Naive thymus-derived CD4-positive, alpha-beta T cell (primary cell): Measurements from ENCODE around the gene GIMD1. TPM values are rescaled to one million over a fixed set of nuclear protein-coding genes. Genes with fewer than 3 reads are reported as not detected.
"Not testable (repeated sequence)": the region's sequence is repeated elsewhere in the genome, so short reads cannot be mapped to it uniquely, and the experiment has no call there.

ENCODE experiments used
- ATAC-seq: fragments of 150-1000 bp; cut with Tn5 transposase; 2 replicates; pipeline ENCODE4 v1.10.0; 2021; ENCODE audit warnings: mild to moderate bottlenecking, moderate library complexity
- CTCF ChIA-PET: fragments of 350-600 bp; sonication (Branson Sonifier 250); formaldehyde crosslinking; loops from one replicate; lab custom pipeline; 2021; ENCODE audit warnings: antibody characterized with exemption; lab: Charles Lee
- POLR2A ChIA-PET: fragments of 350-600 bp; sonication (Branson Sonifier 250); formaldehyde crosslinking; loops from one replicate; lab custom pipeline; 2021; ENCODE audit warnings: antibody characterized with exemption, inconsistent platforms; lab: Charles Lee
- DNase-seq, 9 donors: peaks; one replicate each; pipeline versions ENCODE4 v3.0.0 to v3.0.0-alpha.2; 2020 to 2022; ENCODE audit warnings: mixed read lengths in 1 of 9
- H3K27ac ChIP-seq: one replicate; pipeline ENCODE4 v1.7.0; 2013; ENCODE audit warnings: mild to moderate bottlenecking, low read depth, low read length, moderate library complexity
- H3K27me3 ChIP-seq, 2 donors: one replicate each; pipeline ENCODE4 v1.7.0; 2013; ENCODE audit warnings: low read length in 2 of 2, mild to moderate bottlenecking in 2 of 2, moderate library complexity in 2 of 2; ENCODE audit not compliant: control insufficient read depth in 2 of 2, insufficient read depth in 2 of 2
- H3K36me3 ChIP-seq, 3 experiments: 1 replicate in 2 of 3; 2 replicates in 1 of 3; pipeline ENCODE4 v1.7.0; 2013; ENCODE audit warnings: low read length in 3 of 3, mild to moderate bottlenecking in 3 of 3, moderate library complexity in 1 of 3; ENCODE audit not compliant: insufficient read depth in 3 of 3, control insufficient read depth in 2 of 3
- H3K4me1 ChIP-seq, 2 donors: one replicate each; pipeline ENCODE4 v1.7.0; 2013; ENCODE audit warnings: low read length in 2 of 2, mild to moderate bottlenecking in 2 of 2, moderate library complexity in 1 of 2; ENCODE audit not compliant: control insufficient read depth in 2 of 2, insufficient read depth in 2 of 2
- H3K4me3 ChIP-seq: 2 replicates; pipeline ENCODE4 v1.7.0; 2013; ENCODE audit warnings: mild to moderate bottlenecking, low read length
- H3K9me3 ChIP-seq, 3 experiments: 1 replicate in 2 of 3; 2 replicates in 1 of 3; pipeline ENCODE4 v1.7.0; 2013; ENCODE audit warnings: low read length in 3 of 3; ENCODE audit not compliant: control insufficient read depth in 2 of 3
- H3K27ac Mint-ChIP-seq, 9 donors: one replicate each; pipeline ENCODE4 v1.8.0; 2020 to 2022; ENCODE audit warnings: mixed read lengths in 9 of 9, mild to moderate bottlenecking in 8 of 9, moderate library complexity in 5 of 9, inconsistent platforms in 2 of 9
- H3K27me3 Mint-ChIP-seq, 5 donors: one replicate each; pipeline ENCODE4 v1.8.0; 2021 to 2022; ENCODE audit warnings: mixed read lengths in 5 of 5, mild to moderate bottlenecking in 1 of 5
- H3K36me3 Mint-ChIP-seq, 5 donors: one replicate each; pipeline ENCODE4 v1.8.0; 2020 to 2022; ENCODE audit warnings: mixed read lengths in 5 of 5, mild to moderate bottlenecking in 3 of 5, inconsistent platforms in 1 of 5
- H3K4me1 Mint-ChIP-seq, 7 donors: one replicate each; pipeline ENCODE4 v1.8.0; 2020 to 2022; ENCODE audit warnings: mixed read lengths in 7 of 7, mild to moderate bottlenecking in 3 of 7, inconsistent platforms in 1 of 7
- H3K4me3 Mint-ChIP-seq, 10 donors: one replicate each; pipeline ENCODE4 v1.8.0; 2020 to 2022; ENCODE audit warnings: mild to moderate bottlenecking in 10 of 10, mixed read lengths in 10 of 10, moderate library complexity in 6 of 10, inconsistent platforms in 2 of 10
- H3K9me3 Mint-ChIP-seq, 11 donors: one replicate each; pipeline ENCODE4 v1.8.0; 2020 to 2022; ENCODE audit warnings: mixed read lengths in 11 of 11, mild to moderate bottlenecking in 4 of 11, inconsistent platforms in 1 of 11, moderate library complexity in 1 of 11
- intact Hi-C, 2 donors: fragments of 100-400 bp; cut with micrococcal nuclease; formaldehyde crosslinking; loops; one replicate each; pipeline ENCODE4 v1.15.1; 2023
- polyA plus RNA-seq, 2 donors: library from polyadenylated mRNA; unstranded; fragments of 300-500 nt; fragmentation: Illumina TruSeq; gene quantifications; one replicate each; pipeline ENCODE4 v1.2.3, GENCODE V29; 2021
- total RNA-seq, 6 experiments: library from RNA in 5 of 6; stranded (reverse) in 5 of 6; gene quantifications; 1 replicate in 5 of 6; 2 replicates in 1 of 6; pipeline ENCODE4 v1.2.3 and lab custom pipeline; 2021 to 2026

GIMD1 gene
- total RNA-seq (not detected), polyA plus RNA-seq (not detected), total RNA-seq (lab: John Stamatoyannopoulos, UW) (not detected)

GRCh38 chr4:106368678-106369077 is at the start of gene GIMD1:
TSS of gene GIMD1 (minus strand) at chr4:106368778. CDS start at chr4:106367435, 1,343 bp downstream.
- DNase-seq (no peak), ATAC-seq (no peak)
- Histone ChIP-seq H3K36me3 (no peaks in the 10 kb centered on the region), H3K9me3 (no peaks in the 10 kb centered on the region), H3K27me3 (no peaks in the 10 kb centered on the region), H3K4me3 (no peak within 1 kb of the TSS), H3K4me1 (no peaks in the 10 kb centered on the region), H3K27ac (no peak within 1 kb of the TSS)
- ChIA-PET POLR2A (no interaction called here), CTCF (interaction anchor here (0.6 kb wide), 1 partner anchor 575 kb away, joined by 3 read pairs; no protein-coding TSS in a partner anchor)
- Mint-ChIP-seq H3K27ac (no peak within 1 kb of the TSS), H3K27me3 (peaks cover 14 to 32% (median 20%) of the 10 kb centered on the region in 5 donors), H3K9me3 (no peaks in the 10 kb centered on the region), H3K36me3 (no peaks in the 10 kb centered on the region), H3K4me3 (no peak within 1 kb of the TSS), H3K4me1 (peaks cover 0 to 5% (median 0%) of the 10 kb centered on the region in 7 donors)
- intact Hi-C loops, result loop anchor here (1.0 to 2.0 kb wide), 3 partner anchors 134 to 1544 kb away; no protein-coding TSS in a partner anchor

- no peaks in the 10 kb centered on the region for H3K36me3 ChIP-seq
- Mint-ChIP-seq H3K36me3 (no peaks in the 10 kb centered on the region), H3K27me3 (peaks cover 0 to 12% (median 8%) of the 10 kb centered on the region in 5 donors), H3K9me3 (peaks cover 0 to 5% (median 0%) of the 10 kb centered on the region in 11 donors), H3K4me3 (no peak overlapping the region), H3K4me1 (no peaks in the 10 kb centered on the region), H3K27ac (no peak overlapping the region)
- intact Hi-C loops, result no loop called here
- H3K27ac ChIP-seq, result no peak overlapping the region
- POLR2A ChIA-PET, result no interaction called here
- H3K9me3 ChIP-seq, result no peaks in the 10 kb centered on the region
- no peaks in the 10 kb centered on the region for H3K4me1 ChIP-seq
- H3K27me3 ChIP-seq, result no peaks in the 10 kb centered on the region
- ATAC-seq (no peak), DNase-seq (no peak)
- no peak overlapping the region for H3K4me3 ChIP-seq
- CTCF ChIA-PET, result no interaction called here
These were observed 45.8 kb upstream of the GIMD1 start for GRCh38 chr4:106414366-106414765.

GRCh38 chr4:106409901-106410889 is 41.6 kb upstream of the GIMD1 start:
- H3K4me3 ChIP-seq, result no peak overlapping the region
- intact Hi-C loops, result no loop called here
- POLR2A ChIA-PET, result no interaction called here
- Mint-ChIP-seq H3K36me3 (no peaks in the 10 kb centered on the region), H3K27me3 (peaks cover 0 to 17% (median 5%) of the 10 kb centered on the region in 5 donors), H3K4me1 (no peaks in the 10 kb centered on the region), H3K4me3 (no peak overlapping the region), H3K9me3 (peaks cover 0 to 10% (median 0%) of the 10 kb centered on the region in 11 donors), H3K27ac (no peak overlapping the region)
- H3K9me3 ChIP-seq, result no peaks in the 10 kb centered on the region
- DNase-seq (no peak), ATAC-seq (no peak)
- no peak overlapping the region for H3K27ac ChIP-seq
- no peaks in the 10 kb centered on the region for H3K27me3 ChIP-seq
- no peaks in the 10 kb centered on the region for H3K36me3 ChIP-seq
- H3K4me1 ChIP-seq, result no peaks in the 10 kb centered on the region
- CTCF ChIA-PET, result no interaction called here

GRCh38 chr4:106408004-106408403 is 39.4 kb upstream of the GIMD1 start:
- POLR2A ChIA-PET, CTCF ChIA-PET: not testable (repeated sequence)
- H3K27me3 Mint-ChIP-seq, result peaks cover 0 to 11% (median 4%) of the 10 kb centered on the region in 5 donors

GRCh38 chr4:106401157-106401556 is 32.6 kb upstream of the GIMD1 start:
- DNase-seq, result no peak
- H3K27ac ChIP-seq, result no peak overlapping the region
- no peak overlapping the region for H3K4me3 ChIP-seq
- Mint-ChIP-seq H3K27ac (no peak overlapping the region), H3K4me3 (no peak overlapping the region), H3K27me3 (no peaks in the 10 kb centered on the region), H3K4me1 (no peaks in the 10 kb centered on the region), H3K9me3 (peaks cover 8 to 33% (median 18%) of the 10 kb centered on the region in 11 donors), H3K36me3 (peaks cover 0 to 10% (median 0%) of the 10 kb centered on the region in 5 donors)
- ChIA-PET CTCF (no interaction called here), POLR2A (no interaction called here)
- intact Hi-C loops, result no loop called here
- peaks cover 0 to 6% (median 0%) of the 10 kb centered on the region in 3 experiments for H3K9me3 ChIP-seq
- H3K4me1 ChIP-seq, result no peaks in the 10 kb centered on the region
- H3K36me3 ChIP-seq, result no peaks in the 10 kb centered on the region
- no peak for ATAC-seq
- H3K27me3 ChIP-seq, result no peaks in the 10 kb centered on the region

More at GRCh38 chr4:106408004-106408403, 39.4 kb upstream of the GIMD1 start:
- intact Hi-C loops, H3K4me3 ChIP-seq, H3K4me3 Mint-ChIP-seq, H3K36me3 Mint-ChIP-seq, H3K4me1 Mint-ChIP-seq, H3K27ac Mint-ChIP-seq, DNase-seq, H3K27ac ChIP-seq, H3K9me3 ChIP-seq, H3K27me3 ChIP-seq, H3K36me3 ChIP-seq, ATAC-seq, H3K4me1 ChIP-seq: not testable (repeated sequence)
- H3K9me3 Mint-ChIP-seq, result peaks cover 0 to 10% (median 0%) of the 10 kb centered on the region in 11 donors

- H3K27ac ChIP-seq, CTCF ChIA-PET, H3K4me1 Mint-ChIP-seq, H3K36me3 Mint-ChIP-seq, H3K27me3 ChIP-seq, H3K4me1 ChIP-seq, H3K4me3 ChIP-seq, H3K36me3 ChIP-seq, ATAC-seq, POLR2A ChIA-PET, intact Hi-C loops, H3K27me3 Mint-ChIP-seq, H3K4me3 Mint-ChIP-seq, H3K27ac Mint-ChIP-seq, DNase-seq: not testable (repeated sequence)
- peaks cover 0 to 11% (median 0%) of the 10 kb centered on the region in 3 experiments for H3K9me3 ChIP-seq
- peaks cover 6 to 53% (median 27%) of the 10 kb centered on the region in 11 donors for H3K9me3 Mint-ChIP-seq
These were observed 30.3 kb upstream of the GIMD1 start for GRCh38 chr4:106398898-106399297.
